H9 (cell line): Measurements from ENCODE around the gene ATG9B. TPM values are rescaled to one million over a fixed set of nuclear protein-coding genes. Genes with fewer than 3 reads are reported as not detected.
A peak's percentile ranks its signal among the peaks of the same experiment; 100 is the strongest.

Source experiments
- DNase-seq: peaks from one replicate; pipeline ENCODE4 v3.0.0-alpha.2; 2017
- H2AFZ ChIP-seq: one replicate; pipeline ENCODE4 v1.6.1; 2013; ENCODE audit warnings: mild to moderate bottlenecking, low read length, control low read depth, moderate library complexity
- H2AK5ac ChIP-seq: 2 replicates; pipeline ENCODE4 v1.6.1; 2013; ENCODE audit warnings: low read length, control low read depth, mixed read lengths; ENCODE audit not compliant: insufficient read length
- H2BK120ac ChIP-seq: one replicate; pipeline ENCODE4 v1.6.1; 2013; ENCODE audit warnings: low read depth, mild to moderate bottlenecking, low read length, control low read depth, inconsistent platforms; ENCODE audit not compliant: poor library complexity, severe bottlenecking
- H2BK12ac ChIP-seq: 2 replicates; pipeline ENCODE4 v1.6.1; 2013; ENCODE audit warnings: low read length, control low read depth, mixed read lengths, low read depth; ENCODE audit not compliant: insufficient read length
- H2BK15ac ChIP-seq: 2 replicates; pipeline ENCODE4 v1.6.1; 2013; ENCODE audit warnings: low read depth, low read length, control low read depth
- H2BK20ac ChIP-seq: one replicate; pipeline ENCODE4 v1.6.1; 2013; ENCODE audit warnings: low read depth, mild to moderate bottlenecking, low read length, control low read depth, inconsistent platforms; ENCODE audit not compliant: poor library complexity, severe bottlenecking
- H2BK5ac ChIP-seq: 2 replicates; pipeline ENCODE4 v1.6.1; 2013; ENCODE audit warnings: low read length, control low read depth, mixed read lengths; ENCODE audit not compliant: insufficient read length
- H3K14ac ChIP-seq: 2 replicates; pipeline ENCODE4 v1.6.1; 2013; ENCODE audit warnings: low read length, control low read depth; ENCODE audit not compliant: insufficient read depth
- H3K18ac ChIP-seq: 2 replicates; pipeline ENCODE4 v1.6.1; 2013; ENCODE audit warnings: low read depth, mild to moderate bottlenecking, mixed read lengths, low read length, control low read depth; ENCODE audit not compliant: insufficient read length
- H3K23ac ChIP-seq: 2 replicates; pipeline ENCODE4 v1.6.1; 2013; ENCODE audit warnings: low read length, control low read depth, mixed read lengths, low read depth; ENCODE audit not compliant: insufficient read length
- H3K23me2 ChIP-seq: 2 replicates; pipeline ENCODE4 v1.6.1; 2013; ENCODE audit warnings: low read depth, mild to moderate bottlenecking, mixed read lengths, low read length, control low read depth; ENCODE audit not compliant: insufficient read length, poor library complexity, severe bottlenecking
- H3K27ac ChIP-seq: 2 replicates; pipeline ENCODE4 v1.5.1; 2013; ENCODE audit warnings: low read length, control low read depth, mixed read lengths, low read depth; ENCODE audit not compliant: insufficient read length
- H3K27me3 ChIP-seq: 2 replicates; pipeline ENCODE4 v1.6.1; 2013; ENCODE audit warnings: low read length, control low read depth, inconsistent platforms; ENCODE audit not compliant: insufficient read depth
- H3K4ac ChIP-seq: 2 replicates; pipeline ENCODE4 v1.6.1; 2013; ENCODE audit warnings: low read depth, mild to moderate bottlenecking, control low read depth, inconsistent platforms, low read length, moderate library complexity
- H3K4me1 ChIP-seq: 2 replicates; pipeline ENCODE4 v1.6.1; 2013; ENCODE audit warnings: low read length, control low read depth, inconsistent platforms; ENCODE audit not compliant: insufficient read depth
- H3K4me2 ChIP-seq: 2 replicates; pipeline ENCODE4 v1.6.1; 2013; ENCODE audit warnings: low read length, control low read depth, mixed read lengths; ENCODE audit not compliant: insufficient read length, insufficient read depth
- H3K56ac ChIP-seq: 2 replicates; pipeline ENCODE4 v1.6.1; 2013; ENCODE audit warnings: low read depth, mild to moderate bottlenecking, mixed read lengths, low read length, control low read depth; ENCODE audit not compliant: insufficient read length
- H3K79me1 ChIP-seq: 2 replicates; pipeline ENCODE4 v1.6.1; 2013; ENCODE audit warnings: low read depth, mild to moderate bottlenecking, moderate library complexity, low read length, control low read depth, inconsistent platforms; ENCODE audit not compliant: insufficient read depth, poor library complexity, severe bottlenecking
- H3K79me2 ChIP-seq: 2 replicates; pipeline ENCODE4 v1.6.1; 2013; ENCODE audit warnings: low read length, control low read depth, inconsistent platforms; ENCODE audit not compliant: insufficient read depth
- H3K9ac ChIP-seq: 2 replicates; pipeline ENCODE4 v1.6.1; 2013; ENCODE audit warnings: low read length, control low read depth, mixed read lengths; ENCODE audit not compliant: insufficient read length; ENCODE audit errors: extremely low read depth
- H3K9me3 ChIP-seq: one replicate; pipeline ENCODE4 v1.6.1; 2013; ENCODE audit warnings: low read depth, low read length, inconsistent platforms; ENCODE audit not compliant: control insufficient read depth
- H3T11ph ChIP-seq: one replicate; pipeline ENCODE4 v1.6.1; 2013; ENCODE audit warnings: mild to moderate bottlenecking, low read length, control low read depth, inconsistent platforms
- H4K20me1 ChIP-seq: one replicate; pipeline ENCODE4 v1.6.1; 2013; ENCODE audit not compliant: control insufficient read depth, insufficient read length, insufficient read depth
- H4K5ac ChIP-seq: 2 replicates; pipeline ENCODE4 v1.6.1; 2013; ENCODE audit warnings: low read depth, mild to moderate bottlenecking, mixed read lengths, low read length, control low read depth; ENCODE audit not compliant: insufficient read length
- H4K8ac ChIP-seq: replicated peaks from 2 replicates; pipeline ENCODE4 v1.6.1; 2013; ENCODE audit warnings: low read length, control low read depth, mixed read lengths, low read depth; ENCODE audit not compliant: insufficient read length
- H4K91ac ChIP-seq: 2 replicates; pipeline ENCODE4 v1.6.1; 2013; ENCODE audit warnings: low read depth, mild to moderate bottlenecking, moderate library complexity, mixed read lengths, low read length, control low read depth; ENCODE audit not compliant: insufficient read length
- H3K27ac Mint-ChIP-seq, 3 experiments: 2 replicates in 2 of 3; 3 replicates in 1 of 3; pipeline ENCODE4 v1.8.0; 2020 to 2021; ENCODE audit warnings: mixed read lengths in 3 of 3, mild to moderate bottlenecking in 1 of 3, moderate library complexity in 1 of 3
- H3K27me3 Mint-ChIP-seq: 2 replicates; pipeline ENCODE4 v1.8.0; 2021; ENCODE audit warnings: low read depth, mild to moderate bottlenecking, moderate library complexity, mixed read lengths
- H3K36me3 Mint-ChIP-seq, 3 experiments: 2 replicates in 2 of 3; 3 replicates in 1 of 3; pipeline ENCODE4 v1.8.0; 2020 to 2021; ENCODE audit warnings: low read depth in 3 of 3, mixed read lengths in 3 of 3; ENCODE audit not compliant: insufficient read depth in 1 of 3
- H3K4me1 Mint-ChIP-seq, 2 experiments: 2 replicates each; pipeline ENCODE4 v1.8.0; 2020; ENCODE audit warnings: mixed read lengths in 2 of 2
- H3K4me3 Mint-ChIP-seq, 2 experiments: 2 replicates in 1 of 2; 3 replicates in 1 of 2; pipeline ENCODE4 v1.8.0; 2020 to 2021; ENCODE audit warnings: mild to moderate bottlenecking in 2 of 2, mixed read lengths in 2 of 2, moderate library complexity in 1 of 2
- H3K9me3 Mint-ChIP-seq, 2 experiments: 2 replicates in 1 of 2; 3 replicates in 1 of 2; pipeline ENCODE4 v1.8.0; 2020; ENCODE audit warnings: mild to moderate bottlenecking in 2 of 2, mixed read lengths in 2 of 2, moderate library complexity in 1 of 2
- WGBS: extraction: QIAGEN DNeasy Blood & Tissue Kit; methylation state at CpG from one replicate; pipeline ENCODE4 v1.1.7; 2013; ENCODE audit warnings: missing lambda C conversion rate, low lambda C conversion rate, mixed read lengths; ENCODE audit not compliant: insufficient read length; ENCODE audit errors: extremely low coverage; 5-methylcytosine and 5-hydroxymethylcytosine counted together
- total RNA-seq: library from RNA; stranded (reverse); gene quantifications from 2 replicates; pipeline ENCODE4 v1.2.1, GENCODE V29; 2021
- TF ChIP-seq, protein P1 (sequence below): fragments of 200-600 bp; sonication (generic); conservative IDR thresholded peaks from 3 replicates; pipeline ENCODE4 v1.8.0; 2021; ENCODE audit warnings: antibody characterized with exemption, mild to moderate bottlenecking

ATG9B gene
- total RNA-seq, 1 experiment from 2014 or later = 1.5 TPM

DNA sequence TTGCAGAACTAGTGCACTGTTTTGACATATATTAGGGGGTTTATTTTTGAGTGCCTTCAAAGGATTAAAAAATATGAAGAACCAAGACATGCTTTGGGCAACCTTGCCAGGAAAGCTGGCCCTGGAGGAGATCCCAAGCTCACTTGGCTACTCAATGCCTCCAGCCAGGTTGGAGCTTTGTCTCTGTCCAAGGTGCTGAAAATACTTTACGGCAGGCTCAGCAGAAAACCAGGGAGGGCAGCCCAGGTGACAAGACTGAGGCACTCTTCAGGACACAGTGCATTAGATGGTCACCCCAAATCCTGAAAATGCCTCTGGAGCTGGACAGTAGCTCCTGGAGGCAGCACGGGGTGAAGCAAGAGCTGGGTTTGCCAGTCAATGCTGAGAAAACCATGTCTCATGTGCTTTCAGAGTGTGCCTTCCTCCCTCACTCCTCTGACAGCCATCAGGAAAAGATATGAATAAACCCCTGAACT lies 40.4 kb downstream of the ATG9B start:
- DNase-seq = peak; percentile 71
- H3K14ac ChIP-seq = no peak overlapping the region
- no peaks in the 10 kb centered on the region for H3K79me1 ChIP-seq
- H4K91ac ChIP-seq = no peak overlapping the region
- H3K9ac ChIP-seq = no peak overlapping the region
- no peak overlapping the region for H3K56ac ChIP-seq
- WGBS = no CpG with 5 or more reads among the region's 2 CpGs
- H3K18ac ChIP-seq = no peak overlapping the region
- H2AK5ac ChIP-seq = no peak overlapping the region
- no peaks in the 10 kb centered on the region for H4K20me1 ChIP-seq
- Mint-ChIP-seq H3K27me3 (peaks cover 82% of the 10 kb centered on the region), H3K4me3 (no peak overlapping the region), H3K27ac (no peak overlapping the region), H3K4me1 (peaks cover 27 to 35% of the 10 kb centered on the region in 2 experiments), H3K36me3 (no peaks in the 10 kb centered on the region; a peak in 1 of 7 replicates), H3K9me3 (no peaks in the 10 kb centered on the region)
- H3K23me2 ChIP-seq = peaks cover 3% of the 10 kb centered on the region
- H2BK120ac ChIP-seq = no peak overlapping the region
- H2BK15ac ChIP-seq = no peak overlapping the region
- no peaks in the 10 kb centered on the region for H3K79me2 ChIP-seq
- no peak overlapping the region for H2AFZ ChIP-seq
- no peak overlapping the region for H4K5ac ChIP-seq
- H3K9me3 ChIP-seq = no peaks in the 10 kb centered on the region
- H4K8ac ChIP-seq = no peak overlapping the region
- no peaks in the 10 kb centered on the region; the same call in none of the 2 replicates for H3K4me1 ChIP-seq
- H3K4ac ChIP-seq = no peak overlapping the region
- no peak overlapping the region for H3K4me2 ChIP-seq
- TF ChIP-seq, protein P1, sequence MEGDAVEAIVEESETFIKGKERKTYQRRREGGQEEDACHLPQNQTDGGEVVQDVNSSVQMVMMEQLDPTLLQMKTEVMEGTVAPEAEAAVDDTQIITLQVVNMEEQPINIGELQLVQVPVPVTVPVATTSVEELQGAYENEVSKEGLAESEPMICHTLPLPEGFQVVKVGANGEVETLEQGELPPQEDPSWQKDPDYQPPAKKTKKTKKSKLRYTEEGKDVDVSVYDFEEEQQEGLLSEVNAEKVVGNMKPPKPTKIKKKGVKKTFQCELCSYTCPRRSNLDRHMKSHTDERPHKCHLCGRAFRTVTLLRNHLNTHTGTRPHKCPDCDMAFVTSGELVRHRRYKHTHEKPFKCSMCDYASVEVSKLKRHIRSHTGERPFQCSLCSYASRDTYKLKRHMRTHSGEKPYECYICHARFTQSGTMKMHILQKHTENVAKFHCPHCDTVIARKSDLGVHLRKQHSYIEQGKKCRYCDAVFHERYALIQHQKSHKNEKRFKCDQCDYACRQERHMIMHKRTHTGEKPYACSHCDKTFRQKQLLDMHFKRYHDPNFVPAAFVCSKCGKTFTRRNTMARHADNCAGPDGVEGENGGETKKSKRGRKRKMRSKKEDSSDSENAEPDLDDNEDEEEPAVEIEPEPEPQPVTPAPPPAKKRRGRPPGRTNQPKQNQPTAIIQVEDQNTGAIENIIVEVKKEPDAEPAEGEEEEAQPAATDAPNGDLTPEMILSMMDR = no peak
- H2BK5ac ChIP-seq = no peak overlapping the region
- H3K27me3 ChIP-seq = no peaks in the 10 kb centered on the region; the same call in 1 of the 2 replicates
- H3T11ph ChIP-seq = no peak overlapping the region
- H2BK12ac ChIP-seq = no peak overlapping the region
- H3K23ac ChIP-seq = no peak overlapping the region
- no peak overlapping the region for H3K27ac ChIP-seq
- H2BK20ac ChIP-seq = no peak overlapping the region
